Activated CD8-positive, alpha-beta memory T cell treated with anti-CD3 and anti-CD28 coated beads, Interleukin-2, amount 10 ng/mL, durations not matched to agents 7 days and 5 days (primary cell): ENCODE results near the gene CENPC. TPM values are rescaled to one million over a fixed set of nuclear protein-coding genes. Genes with fewer than 3 reads are reported as not detected.
A peak's percentile ranks its signal among the peaks of the same experiment; 100 is the strongest.
"Not testable (repeated sequence)": the region's sequence is repeated elsewhere in the genome, so short reads cannot be mapped to it uniquely, and the experiment has no call there.

Source experiments
- ATAC-seq: fragments of 150-1000 bp; cut with Tn5 transposase; one replicate; pipeline ENCODE4 v1.10.0; 2021; ENCODE audit warnings: moderate library complexity
- CTCF ChIA-PET: fragments of 350-600 bp; sonication (Branson Sonifier 250); formaldehyde crosslinking; loops from one replicate; lab custom pipeline; 2021; ENCODE audit warnings: antibody characterized with exemption; lab: Charles Lee
- DNase-seq: peaks from one replicate; pipeline ENCODE4 v3.0.0-alpha.2; 2020
- H3K27ac Mint-ChIP-seq: one replicate; pipeline ENCODE4 v1.8.0; 2021; ENCODE audit warnings: mild to moderate bottlenecking, mixed read lengths
- H3K27me3 Mint-ChIP-seq: one replicate; pipeline ENCODE4 v1.8.0; 2021; ENCODE audit warnings: mixed read lengths
- H3K36me3 Mint-ChIP-seq: one replicate; pipeline ENCODE4 v1.8.0; 2021; ENCODE audit warnings: mild to moderate bottlenecking, mixed read lengths
- H3K4me1 Mint-ChIP-seq: one replicate; pipeline ENCODE4 v1.8.0; 2021; ENCODE audit warnings: mixed read lengths
- H3K4me3 Mint-ChIP-seq: one replicate; pipeline ENCODE4 v1.8.0; 2021; ENCODE audit warnings: mild to moderate bottlenecking, moderate library complexity, mixed read lengths
- H3K9me3 Mint-ChIP-seq: one replicate; pipeline ENCODE4 v1.8.0; 2022; ENCODE audit warnings: low read depth, mixed read lengths
- total RNA-seq, 2 experiments: library from RNA; stranded (reverse); gene quantifications; one replicate each; pipeline ENCODE4 v1.2.3, GENCODE V29; 2021

The CENPC gene
- total RNA-seq, 2 experiments from 2014 or later: 37.4 to 46.5 TPM

- no peaks in the 10 kb centered on the region for H3K27me3 Mint-ChIP-seq
- no peak for ATAC-seq
- peaks cover 21% of the 10 kb centered on the region for H3K4me1 Mint-ChIP-seq
- H3K36me3 Mint-ChIP-seq: peaks cover 31% of the 10 kb centered on the region
- H3K27ac Mint-ChIP-seq: no peak overlapping the region
- no peaks in the 10 kb centered on the region for H3K9me3 Mint-ChIP-seq
- H3K4me3 Mint-ChIP-seq: no peak overlapping the region
- CTCF ChIA-PET: interaction anchor here (1.3 to 1.4 kb wide), 2 partner anchors 9 to 19 kb away, joined by 4 to 5 read pairs; no protein-coding TSS in a partner anchor
- DNase-seq: no peak
These were observed 25.2 kb upstream of the CENPC start for GRCh38 chr4:67570537-67570936.

GRCh38 chr4:67568820-67569219 lies 23.5 kb upstream of the CENPC start:
- peaks cover 12% of the 10 kb centered on the region for H3K4me1 Mint-ChIP-seq
- CTCF ChIA-PET: no interaction called here
- H3K4me3 Mint-ChIP-seq: no peak overlapping the region
- no peaks in the 10 kb centered on the region for H3K27me3 Mint-ChIP-seq
- no peaks in the 10 kb centered on the region for H3K9me3 Mint-ChIP-seq
- H3K27ac Mint-ChIP-seq: no peak overlapping the region
- DNase-seq (no peak), ATAC-seq (no peak)
- peaks cover 25% of the 10 kb centered on the region for H3K36me3 Mint-ChIP-seq

DNA sequence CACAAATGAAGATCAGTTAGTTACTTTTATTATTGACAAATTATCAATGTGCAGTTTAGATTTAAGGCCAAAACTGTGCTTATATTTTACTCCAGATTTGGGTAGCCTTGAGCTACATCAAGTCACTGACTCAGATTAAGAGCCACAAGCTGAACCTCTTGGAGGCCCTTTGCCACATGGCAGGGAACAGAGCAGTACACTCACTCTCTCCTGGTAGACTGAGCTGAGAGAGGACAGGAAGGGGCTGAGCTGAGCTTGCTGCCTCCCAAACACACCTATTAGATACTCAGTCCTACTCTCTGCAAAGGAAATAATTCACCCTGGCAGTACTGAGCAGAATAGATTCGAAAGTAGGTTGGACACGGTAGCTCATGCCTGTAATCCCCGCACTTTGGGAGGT lies 21.0 kb upstream of the CENPC start:
- CTCF ChIA-PET: no interaction called here
- no peak overlapping the region for H3K4me3 Mint-ChIP-seq
- H3K27ac Mint-ChIP-seq: no peak overlapping the region
- H3K9me3 Mint-ChIP-seq: no peaks in the 10 kb centered on the region
- ATAC-seq: no peak
- H3K4me1 Mint-ChIP-seq: peaks cover 9% of the 10 kb centered on the region
- no peak for DNase-seq
- H3K36me3 Mint-ChIP-seq: peaks cover 18% of the 10 kb centered on the region
- no peaks in the 10 kb centered on the region for H3K27me3 Mint-ChIP-seq

- no peaks in the 10 kb centered on the region for H3K27me3 Mint-ChIP-seq
- CTCF ChIA-PET: no interaction called here
- DNase-seq: no peak
- H3K4me1 Mint-ChIP-seq: peaks cover 15% of the 10 kb centered on the region
- no peaks in the 10 kb centered on the region for H3K9me3 Mint-ChIP-seq
- no peak overlapping the region for H3K27ac Mint-ChIP-seq
- no peak for ATAC-seq
- H3K36me3 Mint-ChIP-seq: peaks cover 24% of the 10 kb centered on the region
- no peak overlapping the region for H3K4me3 Mint-ChIP-seq
These were observed 20.0 kb upstream of the CENPC start for GRCh38 chr4:67565284-67565683.

DNA sequence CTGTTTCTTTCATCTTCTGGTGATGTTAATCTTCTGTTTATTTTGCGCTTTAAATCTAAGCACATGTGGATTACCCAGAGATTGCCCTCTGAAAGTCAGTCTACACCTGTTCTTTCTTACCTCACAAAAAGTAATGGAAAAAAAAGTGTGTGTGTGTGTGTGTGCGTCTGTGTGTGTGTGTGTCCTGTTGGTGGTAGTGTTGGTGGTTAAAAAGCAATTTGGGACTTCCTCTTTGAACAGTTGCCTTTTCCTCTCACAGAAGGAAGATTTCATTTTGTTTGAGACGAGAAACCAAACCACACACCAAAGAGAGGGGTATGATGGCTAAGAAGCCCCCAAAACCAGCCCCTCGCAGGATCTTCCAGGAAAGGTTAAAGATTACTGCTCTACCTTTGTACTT lies 13.2 kb upstream of the CENPC start, which contains the start of gene STAP1:
Gene STAP1 (plus strand): TSS at position 235 of the 400 bp plus-strand sequence. CDS start 83 bp downstream, at position 318.
- Mint-ChIP-seq H3K27me3 (no peaks in the 10 kb centered on the region), H3K9me3 (no peaks in the 10 kb centered on the region), H3K4me3 (peak within 1 kb of the TSS; percentile 89), H3K27ac (peak within 1 kb of the TSS; percentile 91), H3K36me3 (peaks cover 22% of the 10 kb centered on the region), H3K4me1 (peaks cover 33% of the 10 kb centered on the region)
- ATAC-seq (peak; percentile 75), DNase-seq (peak; percentile 60)
- CTCF ChIA-PET: interaction anchor here (0.9 kb wide), 1 partner anchor 142 kb away, joined by 4 read pairs; the partner anchor contains the start of gene UBA6

GRCh38 chr4:67556436-67556835 lies 11.1 kb upstream of the CENPC start:
- no peaks in the 10 kb centered on the region for H3K9me3 Mint-ChIP-seq
- DNase-seq: no peak
- peaks cover 15% of the 10 kb centered on the region for H3K36me3 Mint-ChIP-seq
- peaks cover 31% of the 10 kb centered on the region for H3K4me1 Mint-ChIP-seq
- H3K4me3 Mint-ChIP-seq: no peak overlapping the region
- no peaks in the 10 kb centered on the region for H3K27me3 Mint-ChIP-seq
- ATAC-seq: no peak
- CTCF ChIA-PET: interaction anchor here (1.3 kb wide), 1 partner anchor 10 kb away, joined by 4 read pairs; no protein-coding TSS in a partner anchor
- H3K27ac Mint-ChIP-seq: no peak overlapping the region

- no peak overlapping the region for H3K4me3 Mint-ChIP-seq
- peaks cover 29% of the 10 kb centered on the region for H3K4me1 Mint-ChIP-seq
- DNase-seq: no peak
- H3K27ac Mint-ChIP-seq: no peak overlapping the region
- no peaks in the 10 kb centered on the region for H3K27me3 Mint-ChIP-seq
- ATAC-seq: no peak
- H3K36me3 Mint-ChIP-seq: peaks cover 7% of the 10 kb centered on the region
- CTCF ChIA-PET: interaction anchor here (0.8 to 1.4 kb wide), 3 partner anchors 9 to 354 kb away, joined by 3 to 4 read pairs (median 3); partner anchors contain the start of gene UBA6
- no peaks in the 10 kb centered on the region for H3K9me3 Mint-ChIP-seq
These were observed 10.1 kb upstream of the CENPC start for GRCh38 chr4:67555447-67555846.

DNA sequence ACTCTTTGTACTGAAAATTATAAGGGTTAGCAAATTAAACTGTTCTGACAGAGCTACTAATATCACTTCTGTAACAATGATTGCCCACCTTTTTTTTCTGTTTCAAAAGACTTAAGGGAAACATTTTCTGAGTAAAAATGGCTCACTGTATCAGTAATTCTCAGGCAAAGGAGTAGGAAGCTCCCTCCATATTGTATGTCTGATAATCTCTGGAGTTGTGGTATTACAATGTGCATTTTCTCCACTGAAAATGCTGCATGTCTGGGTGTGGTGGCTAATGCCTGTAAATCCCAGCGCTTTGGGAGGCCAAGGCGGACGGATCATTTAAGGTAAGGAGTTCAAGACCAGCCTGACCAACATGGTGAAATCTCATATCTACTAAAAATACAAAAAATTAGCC lies 8.8 kb upstream of the CENPC start:
- Mint-ChIP-seq H3K27me3 (no peaks in the 10 kb centered on the region), H3K36me3 (peaks cover 5% of the 10 kb centered on the region), H3K4me3 (no peak overlapping the region), H3K4me1 (peaks cover 25% of the 10 kb centered on the region), H3K9me3 (no peaks in the 10 kb centered on the region), H3K27ac (no peak overlapping the region)
- ATAC-seq: no peak
- CTCF ChIA-PET: interaction anchor here (0.6 to 1.4 kb wide), 2 partner anchors 147 to 309 kb away, joined by 3 to 4 read pairs; partner anchors contain the start of gene UBA6
- DNase-seq: no peak

DNA sequence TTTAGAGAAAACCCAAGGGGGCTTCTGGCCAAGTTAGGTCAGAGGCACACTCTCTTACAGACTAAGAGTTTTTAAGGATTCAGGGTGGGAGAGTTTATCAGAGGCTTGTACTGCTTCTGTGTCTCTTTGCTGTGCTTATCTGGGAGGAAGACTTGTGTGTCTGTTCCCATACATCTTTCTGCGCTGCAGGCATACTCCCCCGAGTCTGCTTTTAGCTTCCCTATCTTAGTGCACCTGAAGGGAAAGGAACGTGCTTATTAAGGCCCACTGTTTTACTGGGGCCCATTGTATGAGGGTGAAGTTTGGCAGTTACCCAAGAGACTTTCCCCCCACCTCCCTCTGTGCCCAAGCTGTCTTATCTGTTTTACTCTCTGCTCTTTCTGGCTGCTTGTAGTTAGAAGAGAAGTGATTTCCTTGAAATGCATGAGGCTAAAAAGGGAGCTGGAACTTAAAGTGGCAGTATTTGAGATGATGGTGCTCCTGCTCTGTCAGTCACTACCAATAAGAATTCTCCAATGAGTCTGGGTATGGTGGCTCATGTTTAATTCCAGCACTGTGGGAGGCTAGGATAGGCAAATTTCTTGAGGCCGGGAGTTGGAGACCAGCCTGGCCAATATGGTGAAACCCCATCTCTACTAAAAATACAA lies 7.0 kb upstream of the CENPC start:
- ATAC-seq, H3K4me3 Mint-ChIP-seq, H3K9me3 Mint-ChIP-seq, DNase-seq, H3K27ac Mint-ChIP-seq, H3K36me3 Mint-ChIP-seq, H3K27me3 Mint-ChIP-seq: not testable (repeated sequence)
- CTCF ChIA-PET: interaction anchor here (1.3 to 1.6 kb wide), 2 partner anchors 18 to 359 kb away, joined by 5 to 6 read pairs; no protein-coding TSS in a partner anchor
- H3K4me1 Mint-ChIP-seq: peaks cover 17% of the 10 kb centered on the region

DNA sequence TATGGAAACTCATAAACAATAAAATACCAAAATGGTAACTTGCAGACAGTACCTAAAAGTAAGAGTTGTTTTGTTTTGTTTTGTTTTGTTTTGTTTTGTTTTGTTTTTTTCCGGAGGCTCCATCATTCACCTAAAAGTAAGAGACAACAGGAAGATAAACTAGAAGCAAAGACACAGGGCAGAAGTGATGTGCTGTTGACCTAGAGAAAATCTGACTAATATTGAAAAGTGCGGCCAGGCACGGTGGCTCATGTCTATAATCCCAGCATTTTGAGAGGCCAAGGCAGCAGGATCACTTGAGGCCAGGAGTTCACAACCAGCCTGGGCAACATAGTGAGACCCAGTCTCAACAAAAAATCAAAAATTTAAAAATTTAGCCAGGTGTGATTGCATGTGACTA lies 5.6 kb upstream of the CENPC start:
- Mint-ChIP-seq H3K36me3 (no peaks in the 10 kb centered on the region), H3K9me3 (no peaks in the 10 kb centered on the region), H3K4me1 (peaks cover 17% of the 10 kb centered on the region), H3K27ac (no peak overlapping the region), H3K4me3 (no peak overlapping the region), H3K27me3 (no peaks in the 10 kb centered on the region)
- ATAC-seq: no peak
- no peak for DNase-seq
- CTCF ChIA-PET: interaction anchor here (0.7 to 1.6 kb wide), 3 partner anchors 20 to 360 kb away, joined by 3 to 5 read pairs (median 3); no protein-coding TSS in a partner anchor

- CTCF ChIA-PET: interaction anchor here (0.7 to 1.6 kb wide), 3 partner anchors 20 to 361 kb away, joined by 3 to 5 read pairs (median 3); no protein-coding TSS in a partner anchor
- no peaks in the 10 kb centered on the region for H3K27me3 Mint-ChIP-seq
- H3K4me1 Mint-ChIP-seq: peaks cover 17% of the 10 kb centered on the region
- DNase-seq (no peak), ATAC-seq (no peak)
- no peaks in the 10 kb centered on the region for H3K9me3 Mint-ChIP-seq
- no peak overlapping the region for H3K27ac Mint-ChIP-seq
- no peak overlapping the region for H3K4me3 Mint-ChIP-seq
- no peaks in the 10 kb centered on the region for H3K36me3 Mint-ChIP-seq
These were observed 5.1 kb upstream of the CENPC start for GRCh38 chr4:67550451-67550850.

DNA sequence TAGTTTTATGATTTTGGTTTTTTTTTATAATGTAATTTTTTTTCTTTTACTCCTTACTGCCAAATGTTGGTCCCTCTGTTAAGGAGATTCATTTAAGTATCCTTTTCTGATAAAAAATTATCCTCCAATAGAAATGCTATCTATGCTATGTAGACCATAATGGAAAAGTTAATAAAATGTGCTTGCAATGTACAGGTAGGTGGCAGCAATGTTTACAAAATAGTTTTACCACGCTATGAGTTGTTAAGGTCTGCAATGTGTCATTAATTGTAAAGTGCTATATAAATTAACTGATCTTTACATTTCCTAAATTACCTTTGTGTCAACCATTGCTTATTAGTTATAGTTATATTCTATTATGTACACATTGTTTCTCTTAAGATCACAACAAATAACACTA lies 3.8 kb upstream of the CENPC start:
- CTCF ChIA-PET: interaction anchor here (1.0 kb wide), 1 partner anchor 151 kb away, joined by 3 read pairs; no protein-coding TSS in a partner anchor
- H3K36me3 Mint-ChIP-seq: peaks cover 4% of the 10 kb centered on the region
- no peak for DNase-seq
- H3K4me3 Mint-ChIP-seq: no peak overlapping the region
- no peaks in the 10 kb centered on the region for H3K9me3 Mint-ChIP-seq
- H3K4me1 Mint-ChIP-seq: peaks cover 19% of the 10 kb centered on the region
- no peak overlapping the region for H3K27ac Mint-ChIP-seq
- no peaks in the 10 kb centered on the region for H3K27me3 Mint-ChIP-seq
- ATAC-seq: no peak

DNA sequence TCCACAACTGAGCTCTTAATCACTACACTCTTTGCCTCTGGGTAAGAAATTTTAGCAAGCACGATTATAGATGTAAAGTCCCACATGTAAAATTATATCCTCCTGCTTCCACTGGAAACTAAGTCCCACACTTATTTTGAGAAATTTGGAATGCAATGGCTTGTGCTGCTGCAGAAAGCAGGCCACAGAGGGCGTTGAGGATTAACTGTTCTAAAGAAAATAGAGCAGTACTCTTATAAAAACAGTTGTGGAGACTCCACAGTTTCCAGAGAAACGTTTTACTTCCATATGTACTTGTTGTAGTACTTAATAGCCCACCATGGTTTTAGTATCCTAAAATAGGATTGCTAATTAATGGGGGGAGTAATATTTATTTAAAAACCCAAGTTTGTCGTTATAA lies 1.7 kb upstream of the CENPC start:
- Mint-ChIP-seq H3K4me1 (peaks cover 38% of the 10 kb centered on the region), H3K27me3 (no peaks in the 10 kb centered on the region), H3K27ac (peak overlapping the region; percentile 32), H3K4me3 (no peak overlapping the region), H3K9me3 (no peaks in the 10 kb centered on the region), H3K36me3 (peaks cover 22% of the 10 kb centered on the region)
- CTCF ChIA-PET: interaction anchor here (1.3 to 1.8 kb wide), 6 partner anchors 9 to 363 kb away, joined by 3 to 8 read pairs (median 4); partner anchors contain the start of gene UBA6
- no peak for DNase-seq
- no peak for ATAC-seq

GRCh38 chr4:67546004-67546356 lies 677 bp upstream of the CENPC start:
- H3K4me1 Mint-ChIP-seq: peaks cover 45% of the 10 kb centered on the region
- DNase-seq (no peak), ATAC-seq (no peak)
- peak overlapping the region; percentile 95 for H3K4me3 Mint-ChIP-seq
- no peak overlapping the region for H3K27ac Mint-ChIP-seq
- H3K27me3 Mint-ChIP-seq: no peaks in the 10 kb centered on the region
- H3K9me3 Mint-ChIP-seq: no peaks in the 10 kb centered on the region
- H3K36me3 Mint-ChIP-seq: peaks cover 29% of the 10 kb centered on the region
- CTCF ChIA-PET: interaction anchor here (1.3 to 1.8 kb wide), 7 partner anchors 10 to 364 kb away, joined by 3 to 8 read pairs (median 4); partner anchors contain the start of gene UBA6
